DOHH2 (cell line): ENCODE measurements around the gene KMT2D.

Experiments used
- H3F3A ChIP-seq: fragments of 200-600 bp; sonication (generic), shearing (Covaris generic); 2 replicates; pipeline ENCODE4 v1.6.0; 2016; ENCODE audit warnings: antibody characterized with exemption, mild to moderate bottlenecking; ENCODE audit not compliant: control insufficient read depth, insufficient read depth
- H3K27ac ChIP-seq: fragments of 200-600 bp; sonication (generic); 2 replicates; pipeline ENCODE4 v1.5.1; 2014; ENCODE audit warnings: low read depth, mild to moderate bottlenecking, low read length, moderate library complexity
- H3K27me3 ChIP-seq: fragments of 200-600 bp; sonication (generic); 2 replicates; pipeline ENCODE4 v1.6.1; 2014; ENCODE audit warnings: mild to moderate bottlenecking, low read length, mixed read lengths; ENCODE audit not compliant: control insufficient read depth
- H3K36me3 ChIP-seq: fragments of 200-600 bp; sonication (generic); 2 replicates; pipeline ENCODE4 v1.6.1; 2014; ENCODE audit warnings: mild to moderate bottlenecking, low read length, moderate library complexity, mixed read lengths; ENCODE audit not compliant: control insufficient read depth
- H3K4me1 ChIP-seq: fragments of 200-600 bp; sonication (generic); 2 replicates; pipeline ENCODE4 v1.6.1; 2014; ENCODE audit warnings: mild to moderate bottlenecking, low read length, mixed read lengths; ENCODE audit not compliant: control insufficient read depth
- H3K4me2 ChIP-seq: fragments of 200-600 bp; sonication (generic); 2 replicates; pipeline ENCODE4 v1.6.0; 2014; ENCODE audit warnings: mild to moderate bottlenecking, low read length, moderate library complexity
- H3K4me3 ChIP-seq: fragments of 200-600 bp; sonication (generic); 2 replicates; pipeline ENCODE4 v1.5.1; 2014; ENCODE audit warnings: mild to moderate bottlenecking, low read length, mixed read lengths
- H3K79me2 ChIP-seq: fragments of 200-600 bp; sonication (generic); 2 replicates; pipeline ENCODE4 v1.6.1; 2014; ENCODE audit warnings: mild to moderate bottlenecking, low read length, mixed read lengths; ENCODE audit not compliant: control insufficient read depth
- H3K9me2 ChIP-seq: fragments of 200-600 bp; sonication (generic); replicated peaks from 2 replicates; pipeline ENCODE4 v1.6.1; 2014; ENCODE audit warnings: mild to moderate bottlenecking, low read length, mixed read lengths; ENCODE audit not compliant: control insufficient read depth
- H3K9me3 ChIP-seq: fragments of 200-600 bp; sonication (generic); 2 replicates; pipeline ENCODE4 v1.6.1; 2014; ENCODE audit warnings: antibody characterized with exemption, low read length, mixed read lengths; ENCODE audit not compliant: control insufficient read depth, insufficient read depth
- H4K20me1 ChIP-seq: fragments of 200-600 bp; sonication (generic); 2 replicates; pipeline ENCODE4 v1.6.0; 2014; ENCODE audit warnings: low read depth, mild to moderate bottlenecking, antibody characterized with exemption, low read length, moderate library complexity; ENCODE audit not compliant: control insufficient read depth, insufficient read depth
- EZH2phosphoT487 ChIP-seq: fragments of 200-600 bp; sonication (generic); IDR thresholded peaks from 2 replicates; pipeline ENCODE4 v1.6.1; 2017; ENCODE audit warnings: borderline replicate concordance, mild to moderate bottlenecking, antibody characterized with exemption, low read length, moderate library complexity, mixed read lengths
- TF ChIP-seq, protein P1 (sequence below): fragments of 200-600 bp; sonication (generic); IDR thresholded peaks from one replicate; pipeline ENCODE4 v1.5.1; 2014; ENCODE audit warnings: antibody characterized with exemption, mild to moderate bottlenecking, low read depth, low read length; ENCODE audit not compliant: poor library complexity, severe bottlenecking

Gene KMT2D

GRCh38 chr12:49017891-49018260 is 42.7 kb downstream of the KMT2D start:
- Histone ChIP-seq H3K27me3 (no peaks in the 10 kb centered on the region), H3K27ac (peak overlapping the region; percentile 93), H3K4me2 (peak overlapping the region; percentile 98), H3K4me1 (peaks cover 28% of the 10 kb centered on the region), H3F3A (peaks cover 18% of the 10 kb centered on the region), H3K79me2 (peaks cover 32% of the 10 kb centered on the region), H4K20me1 (no peaks in the 10 kb centered on the region), H3K9me3 (no peaks in the 10 kb centered on the region), H3K9me2 (no peaks in the 10 kb centered on the region), H3K36me3 (peaks cover 47% of the 10 kb centered on the region), H3K4me3 (peak overlapping the region; percentile 83)
- TF ChIP-seq, protein P1, sequence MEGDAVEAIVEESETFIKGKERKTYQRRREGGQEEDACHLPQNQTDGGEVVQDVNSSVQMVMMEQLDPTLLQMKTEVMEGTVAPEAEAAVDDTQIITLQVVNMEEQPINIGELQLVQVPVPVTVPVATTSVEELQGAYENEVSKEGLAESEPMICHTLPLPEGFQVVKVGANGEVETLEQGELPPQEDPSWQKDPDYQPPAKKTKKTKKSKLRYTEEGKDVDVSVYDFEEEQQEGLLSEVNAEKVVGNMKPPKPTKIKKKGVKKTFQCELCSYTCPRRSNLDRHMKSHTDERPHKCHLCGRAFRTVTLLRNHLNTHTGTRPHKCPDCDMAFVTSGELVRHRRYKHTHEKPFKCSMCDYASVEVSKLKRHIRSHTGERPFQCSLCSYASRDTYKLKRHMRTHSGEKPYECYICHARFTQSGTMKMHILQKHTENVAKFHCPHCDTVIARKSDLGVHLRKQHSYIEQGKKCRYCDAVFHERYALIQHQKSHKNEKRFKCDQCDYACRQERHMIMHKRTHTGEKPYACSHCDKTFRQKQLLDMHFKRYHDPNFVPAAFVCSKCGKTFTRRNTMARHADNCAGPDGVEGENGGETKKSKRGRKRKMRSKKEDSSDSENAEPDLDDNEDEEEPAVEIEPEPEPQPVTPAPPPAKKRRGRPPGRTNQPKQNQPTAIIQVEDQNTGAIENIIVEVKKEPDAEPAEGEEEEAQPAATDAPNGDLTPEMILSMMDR, result no peak
- TF ChIP-seq EZH2phosphoT487, result no peak

- Histone ChIP-seq H3K79me2 (peaks cover 32% of the 10 kb centered on the region), H3F3A (peaks cover 18% of the 10 kb centered on the region), H3K9me3 (no peaks in the 10 kb centered on the region), H3K36me3 (peaks cover 41% of the 10 kb centered on the region), H3K4me2 (no peak overlapping the region), H3K27me3 (no peaks in the 10 kb centered on the region), H3K27ac (no peak overlapping the region), H4K20me1 (no peaks in the 10 kb centered on the region), H3K4me3 (no peak overlapping the region), H3K9me2 (no peaks in the 10 kb centered on the region), H3K4me1 (peaks cover 24% of the 10 kb centered on the region)
- no peak for TF ChIP-seq EZH2phosphoT487
- TF ChIP-seq, protein P1, result no peak
Measured at GRCh38 chr12:49015196-49015595, 45.4 kb downstream of the KMT2D start.

- peaks cover 43% of the 10 kb centered on the region for H3K36me3 ChIP-seq
- H4K20me1 ChIP-seq, result no peaks in the 10 kb centered on the region
- peaks cover 32% of the 10 kb centered on the region for H3K79me2 ChIP-seq
- peaks cover 13% of the 10 kb centered on the region for H3F3A ChIP-seq
- H3K4me3 ChIP-seq, result no peak overlapping the region
- no peak overlapping the region for H3K27ac ChIP-seq
- no peaks in the 10 kb centered on the region for H3K27me3 ChIP-seq
- no peaks in the 10 kb centered on the region for H3K9me3 ChIP-seq
- no peak for TF ChIP-seq EZH2phosphoT487
- TF ChIP-seq, protein P1, result no peak
- H3K4me2 ChIP-seq, result no peak overlapping the region
- H3K4me1 ChIP-seq, result peaks cover 18% of the 10 kb centered on the region
- no peaks in the 10 kb centered on the region for H3K9me2 ChIP-seq
Measured at GRCh38 chr12:49014547-49014946, 46.0 kb downstream of the KMT2D start.

DNA sequence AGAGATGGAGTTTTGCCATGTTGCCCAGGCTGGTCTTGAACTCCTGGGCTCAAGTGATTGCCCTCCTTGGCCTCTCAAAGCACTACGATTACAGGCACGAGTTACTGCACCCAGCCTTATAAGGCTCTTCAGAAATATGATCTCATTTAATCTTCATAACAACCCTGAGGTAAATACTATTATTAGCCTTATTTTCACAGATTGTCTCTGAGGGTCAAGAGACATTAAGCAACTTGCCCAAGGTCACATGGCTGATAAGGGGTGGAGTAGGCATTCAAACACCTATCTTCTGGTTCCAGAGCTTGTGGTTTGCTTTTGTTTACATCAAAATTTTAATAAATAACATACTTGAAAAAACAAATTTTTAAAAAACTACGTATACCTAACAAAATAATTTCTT is 47.2 kb downstream of the KMT2D start:
- Histone ChIP-seq H3K9me2 (no peaks in the 10 kb centered on the region), H3K4me3 (no peak overlapping the region), H3K27me3 (no peaks in the 10 kb centered on the region), H3K79me2 (peaks cover 32% of the 10 kb centered on the region), H3F3A (peaks cover 9% of the 10 kb centered on the region; the same call in 1 of the 2 replicates), H3K36me3 (peaks cover 41% of the 10 kb centered on the region), H3K4me2 (no peak overlapping the region), H3K27ac (no peak overlapping the region), H3K4me1 (peaks cover 11% of the 10 kb centered on the region), H4K20me1 (no peaks in the 10 kb centered on the region), H3K9me3 (no peaks in the 10 kb centered on the region)
- no peak for TF ChIP-seq EZH2phosphoT487
- TF ChIP-seq, protein P1, result no peak
